ENCODE data around the gene TRMT44. TPM values are rescaled to one million over a fixed set of nuclear protein-coding genes. Genes with fewer than 3 reads are reported as not detected.
"Not testable (repeated sequence)": the region's sequence is repeated elsewhere in the genome, so short reads cannot be mapped to it uniquely, and the experiment has no call there.

TRMT44 gene
- polyA plus RNA-seq, 4 donors = 14.2 to 16.4 (median 15.5) TPM

GRCh38 chr4:8467016-8467415 lies 26.4 kb downstream of the TRMT44 start:
- no peak for DNase-seq (ENCODE audit: low read depth in 4 of 4, low spot score in 3 of 4)

GRCh38 chr4:8468746-8469535 lies 28.4 kb downstream of the TRMT44 start:
- DNase-seq (ENCODE audit: low read depth in 4 of 4, low spot score in 3 of 4) = peak in 1 of 4 donors; percentile 53

- no peak for DNase-seq (ENCODE audit: low read depth in 4 of 4, low spot score in 3 of 4)
Measured at GRCh38 chr4:8469550-8469949, 29.0 kb downstream of the TRMT44 start.

- no peak for DNase-seq (ENCODE audit: low read depth in 4 of 4, low spot score in 3 of 4)
Measured at GRCh38 chr4:8470451-8471024, 30.0 kb downstream of the TRMT44 start.

GRCh38 chr4:8471211-8471875 lies 30.8 kb downstream of the TRMT44 start:
- no peak for DNase-seq (ENCODE audit: low read depth in 4 of 4, low spot score in 3 of 4)

GRCh38 chr4:8472158-8472688 lies 31.6 kb downstream of the TRMT44 start:
- no peak for DNase-seq (ENCODE audit: low read depth in 4 of 4, low spot score in 3 of 4)

GRCh38 chr4:8472689-8473197 lies 32.2 kb downstream of the TRMT44 start:
- DNase-seq (ENCODE audit: low read depth in 4 of 4, low spot score in 3 of 4) = peak in 3 of 4 donors; percentile 35 to 65 (median 47)

- no peak for DNase-seq (ENCODE audit: low read depth in 4 of 4, low spot score in 3 of 4)
Measured at GRCh38 chr4:8473198-8473919, 32.8 kb downstream of the TRMT44 start.

GRCh38 chr4:8473920-8474590 lies 33.5 kb downstream of the TRMT44 start:
- DNase-seq (ENCODE audit: low read depth in 4 of 4, low spot score in 3 of 4) = no peak

GRCh38 chr4:8474856-8475255 lies 34.3 kb downstream of the TRMT44 start:
- DNase-seq (ENCODE audit: low read depth in 4 of 4, low spot score in 3 of 4) = no peak

- no peak for DNase-seq (ENCODE audit: low read depth in 4 of 4, low spot score in 3 of 4)
Measured at GRCh38 chr4:8475751-8476575, 35.4 kb downstream of the TRMT44 start.

GRCh38 chr4:8477095-8477635 lies 36.6 kb downstream of the TRMT44 start:
- DNase-seq (ENCODE audit: low read depth in 4 of 4, low spot score in 3 of 4) = no peak

- no peak for DNase-seq (ENCODE audit: low read depth in 4 of 4, low spot score in 3 of 4)
Measured at GRCh38 chr4:8477676-8478075, 37.1 kb downstream of the TRMT44 start.

GRCh38 chr4:8478371-8478770 lies 37.8 kb downstream of the TRMT44 start:
- no peak for DNase-seq (ENCODE audit: low read depth in 4 of 4, low spot score in 3 of 4)

GRCh38 chr4:8478801-8479744 lies 38.5 kb downstream of the TRMT44 start:
- DNase-seq (ENCODE audit: low read depth in 4 of 4, low spot score in 3 of 4) = no peak

- DNase-seq (ENCODE audit: low read depth in 4 of 4, low spot score in 3 of 4) = no peak
Measured at GRCh38 chr4:8480221-8480620, 39.6 kb downstream of the TRMT44 start.

GRCh38 chr4:8486643-8487042 lies 46.1 kb downstream of the TRMT44 start:
- not testable (repeated sequence) for DNase-seq (ENCODE audit: low read depth in 4 of 4, low spot score in 3 of 4)
